ENCODE measurements around the gene UNC13B. TPM values are rescaled to one million over a fixed set of nuclear protein-coding genes. Genes with fewer than 3 reads are reported as not detected.
A peak's percentile ranks its signal among the peaks of the same experiment; 100 is the strongest.

The UNC13B gene
- total and polyA plus RNA-seq, 2 experiments from 2014 or later = 16.3 to 43.7 TPM

DNA sequence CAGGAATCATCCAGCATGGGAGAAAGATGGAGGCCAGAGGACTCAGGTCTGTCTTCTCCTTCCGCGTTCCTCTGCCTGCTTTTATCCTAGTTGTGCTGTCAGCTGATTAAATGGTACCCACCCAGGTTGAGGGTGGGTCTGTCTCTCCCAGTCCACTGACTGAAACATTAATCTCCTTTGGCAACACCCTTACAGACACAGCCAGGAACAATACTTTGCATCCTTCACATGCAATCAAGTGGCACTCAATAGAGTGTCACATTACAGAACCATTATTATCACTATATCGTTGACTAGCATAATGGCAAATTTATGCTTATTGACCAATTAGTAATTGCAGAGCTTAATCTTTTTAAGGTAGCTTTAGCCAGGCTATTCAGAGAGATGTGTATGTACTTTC, 64.8 kb downstream of the UNC13B start:
- no peaks in the 10 kb centered on the region for H3K9me3 ChIP-seq (ENCODE audit: low read depth)

DNA sequence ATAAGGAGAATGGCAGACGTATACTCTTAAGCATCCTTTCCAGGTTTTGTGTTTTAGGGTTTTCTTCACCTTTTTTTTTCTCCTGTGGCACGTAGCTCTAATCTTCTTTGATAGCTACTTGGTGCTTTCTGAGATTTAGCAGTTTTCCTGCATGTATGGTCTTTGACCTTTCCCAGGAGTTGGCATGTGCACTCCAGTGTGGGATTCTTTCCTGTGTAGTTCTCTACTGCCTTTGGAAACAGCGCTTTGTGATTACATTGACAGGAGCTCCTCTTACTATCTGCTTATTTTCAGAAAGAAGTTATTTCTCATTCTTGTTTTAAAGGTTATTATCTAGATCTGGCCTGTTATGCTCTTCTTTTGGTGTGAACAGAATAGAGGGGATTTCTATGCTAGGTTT, 65.5 kb downstream of the UNC13B start:
- peak; percentile 2 to 35 for DNase-seq (ENCODE audit: low read depth in 1 of 2, low spot score in 1 of 2)
- peaks cover 21% of the 10 kb centered on the region for H3K4me1 ChIP-seq (ENCODE audit: low read depth)
- H3K36me3 ChIP-seq = no peaks in the 10 kb centered on the region
- peak overlapping the region; percentile 69 for H3K27ac ChIP-seq
- no peak overlapping the region for H3K4me3 ChIP-seq
- no peaks in the 10 kb centered on the region for H3K9me3 ChIP-seq (ENCODE audit: low read depth)
- TF ChIP-seq, protein P1, sequence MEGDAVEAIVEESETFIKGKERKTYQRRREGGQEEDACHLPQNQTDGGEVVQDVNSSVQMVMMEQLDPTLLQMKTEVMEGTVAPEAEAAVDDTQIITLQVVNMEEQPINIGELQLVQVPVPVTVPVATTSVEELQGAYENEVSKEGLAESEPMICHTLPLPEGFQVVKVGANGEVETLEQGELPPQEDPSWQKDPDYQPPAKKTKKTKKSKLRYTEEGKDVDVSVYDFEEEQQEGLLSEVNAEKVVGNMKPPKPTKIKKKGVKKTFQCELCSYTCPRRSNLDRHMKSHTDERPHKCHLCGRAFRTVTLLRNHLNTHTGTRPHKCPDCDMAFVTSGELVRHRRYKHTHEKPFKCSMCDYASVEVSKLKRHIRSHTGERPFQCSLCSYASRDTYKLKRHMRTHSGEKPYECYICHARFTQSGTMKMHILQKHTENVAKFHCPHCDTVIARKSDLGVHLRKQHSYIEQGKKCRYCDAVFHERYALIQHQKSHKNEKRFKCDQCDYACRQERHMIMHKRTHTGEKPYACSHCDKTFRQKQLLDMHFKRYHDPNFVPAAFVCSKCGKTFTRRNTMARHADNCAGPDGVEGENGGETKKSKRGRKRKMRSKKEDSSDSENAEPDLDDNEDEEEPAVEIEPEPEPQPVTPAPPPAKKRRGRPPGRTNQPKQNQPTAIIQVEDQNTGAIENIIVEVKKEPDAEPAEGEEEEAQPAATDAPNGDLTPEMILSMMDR (IDR thresholded peaks at IDR 0.05; ENCODE audit: low read depth, low read length) = no peak
- H3K27me3 ChIP-seq = no peaks in the 10 kb centered on the region

More for the DNA sequence above, 64.8 kb downstream of the UNC13B start:
- Histone ChIP-seq H3K36me3 (no peaks in the 10 kb centered on the region), H3K27me3 (no peaks in the 10 kb centered on the region), H3K4me3 (no peak overlapping the region), H3K27ac (peak overlapping the region; percentile 69), H3K4me1 (ENCODE audit: low read depth) (peaks cover 21% of the 10 kb centered on the region)
- no peak for DNase-seq (ENCODE audit: low read depth in 1 of 2, low spot score in 1 of 2)
- TF ChIP-seq, protein P1 (IDR thresholded peaks at IDR 0.05; ENCODE audit: low read depth, low read length) = no peak

DNA sequence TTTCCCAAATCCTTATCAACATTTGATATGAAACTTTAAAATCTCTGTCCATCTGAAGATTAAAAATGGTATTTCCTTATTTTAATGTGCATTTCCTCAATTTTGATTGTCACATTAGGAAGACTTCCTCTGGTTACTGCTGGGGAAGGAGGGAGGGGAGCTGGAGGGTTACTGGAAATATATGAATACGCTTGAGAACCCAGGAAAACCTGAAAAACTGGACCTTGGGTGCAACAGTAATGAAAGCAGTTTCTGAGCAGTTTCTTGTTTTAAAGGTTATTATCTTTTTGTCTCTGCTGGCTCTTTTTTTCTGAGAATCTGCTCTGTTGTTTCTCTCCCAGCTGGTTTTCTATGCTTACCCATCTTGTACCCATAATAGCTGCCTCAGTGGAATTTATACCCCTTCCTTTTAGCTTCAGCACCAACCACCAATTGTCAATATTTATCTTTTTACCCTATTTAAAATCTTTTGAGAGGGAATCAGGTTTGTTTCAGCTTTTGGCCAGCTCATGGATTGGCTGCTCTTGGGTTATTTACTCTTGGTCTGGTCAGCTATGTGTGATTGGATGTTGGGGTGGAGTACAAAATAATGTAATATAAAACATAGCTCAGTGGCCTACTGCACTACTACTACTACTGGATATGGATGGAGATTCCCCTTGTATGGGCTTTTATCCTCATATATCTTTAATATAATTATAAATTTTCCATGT, 67.4 kb downstream of the UNC13B start:
- Histone ChIP-seq H3K36me3 (no peaks in the 10 kb centered on the region), H3K4me1 (ENCODE audit: low read depth) (peaks cover 21% of the 10 kb centered on the region), H3K4me3 (no peak overlapping the region), H3K27me3 (no peaks in the 10 kb centered on the region), H3K9me3 (ENCODE audit: low read depth) (no peaks in the 10 kb centered on the region), H3K27ac (no peak overlapping the region)
- no peak for DNase-seq (ENCODE audit: low read depth in 1 of 2, low spot score in 1 of 2)
- TF ChIP-seq, protein P1 (IDR thresholded peaks at IDR 0.05; ENCODE audit: low read depth, low read length) = no peak

DNA sequence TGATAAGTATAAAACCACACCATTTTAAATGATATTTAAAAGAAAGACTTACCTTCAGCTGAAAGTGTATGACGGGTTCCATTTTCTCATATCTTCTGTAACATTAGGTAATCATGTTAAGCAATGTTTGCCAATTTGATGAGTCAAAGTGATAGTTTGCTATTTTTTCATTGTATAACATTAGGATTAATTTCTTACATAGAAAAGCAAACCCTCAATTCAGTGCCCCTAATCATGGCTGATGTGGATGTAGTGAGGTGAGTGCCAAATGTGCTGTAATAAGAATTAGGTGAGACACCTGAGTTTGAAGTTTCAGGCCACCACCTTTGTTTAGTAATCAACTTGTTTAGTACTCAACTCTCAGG, 68.0 kb downstream of the UNC13B start:
- Histone ChIP-seq H3K4me1 (ENCODE audit: low read depth) (peaks cover 21% of the 10 kb centered on the region), H3K4me3 (no peak overlapping the region), H3K9me3 (ENCODE audit: low read depth) (no peaks in the 10 kb centered on the region), H3K27ac (no peak overlapping the region), H3K36me3 (no peaks in the 10 kb centered on the region), H3K27me3 (no peaks in the 10 kb centered on the region)
- DNase-seq (ENCODE audit: low read depth in 1 of 2, low spot score in 1 of 2) = no peak
- TF ChIP-seq, protein P1 (IDR thresholded peaks at IDR 0.05; ENCODE audit: low read depth, low read length) = no peak

DNA sequence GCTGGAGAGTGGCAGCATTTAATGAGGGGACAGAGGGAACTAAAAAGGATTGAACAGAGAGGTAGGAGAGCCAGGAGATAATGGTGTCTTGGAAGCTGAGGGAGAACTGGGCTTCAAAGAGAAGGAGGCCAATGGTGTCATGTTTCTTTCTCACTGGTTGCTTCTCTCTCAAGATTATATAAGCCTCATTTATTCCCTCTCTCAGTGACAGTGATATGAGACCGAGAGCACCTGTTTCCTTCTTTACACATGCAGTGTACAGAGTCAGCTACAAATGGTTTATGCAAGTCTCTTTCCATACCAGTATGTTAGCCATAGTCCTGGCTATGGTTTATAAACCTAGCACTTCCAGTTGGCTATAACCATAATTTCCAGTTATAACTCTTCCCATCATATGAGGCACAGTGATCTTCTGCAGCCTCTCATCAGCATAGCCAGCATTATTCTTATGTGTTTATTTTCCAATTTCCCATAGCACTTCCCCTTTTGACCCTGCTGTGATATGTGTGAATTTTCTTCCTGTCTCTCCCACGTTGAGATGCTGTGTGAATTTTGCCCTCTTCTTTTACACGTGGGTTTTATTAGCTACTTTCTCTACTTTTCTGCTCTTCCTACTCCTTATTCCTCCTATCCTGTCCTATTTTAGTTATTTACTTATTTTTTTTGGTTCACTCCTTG, 71.2 kb downstream of the UNC13B start:
- TF ChIP-seq, protein P1 (IDR thresholded peaks at IDR 0.05; ENCODE audit: low read depth, low read length) = no peak
- H3K27me3 ChIP-seq = no peaks in the 10 kb centered on the region
- DNase-seq (ENCODE audit: low read depth in 1 of 2, low spot score in 1 of 2) = no peak
- H3K9me3 ChIP-seq (ENCODE audit: low read depth) = no peaks in the 10 kb centered on the region
- no peak overlapping the region for H3K4me3 ChIP-seq
- peaks cover 12% of the 10 kb centered on the region for H3K4me1 ChIP-seq (ENCODE audit: low read depth)
- H3K27ac ChIP-seq = no peak overlapping the region
- H3K36me3 ChIP-seq = no peaks in the 10 kb centered on the region

Data from cardiac muscle cell (in vitro differentiated cells and primary cell).